SJSA1 (cell line): ENCODE measurements around the gene SMYD3. TPM values are rescaled to one million over a fixed set of nuclear protein-coding genes. Genes with fewer than 3 reads are reported as not detected.
"Not testable (repeated sequence)": the region's sequence is repeated elsewhere in the genome, so short reads cannot be mapped to it uniquely, and the experiment has no call there.

Experiments
- DNase-seq, 2 experiments: peaks; one replicate each; pipeline ENCODE4 v3.0.0-alpha.2; 2015 to 2020; ENCODE audit warnings: low spot score in 2 of 2, low read depth in 1 of 2
- H3K27ac ChIP-seq: fragments of 250-450 bp; sonication (Bioruptor Pico); 2 replicates; pipeline ENCODE4 v1.5.1; 2020; ENCODE audit warnings: mild to moderate bottlenecking, moderate library complexity
- H3K27me3 ChIP-seq: fragments of 250-450 bp; sonication (Bioruptor Pico); replicated peaks from 2 replicates; pipeline ENCODE4 v1.5.1; 2020; ENCODE audit warnings: mild to moderate bottlenecking, moderate library complexity
- H3K36me3 ChIP-seq: fragments of 250-450 bp; sonication (Bioruptor Pico); 2 replicates; pipeline ENCODE4 v1.5.1; 2020; ENCODE audit warnings: mild to moderate bottlenecking
- H3K4me1 ChIP-seq: fragments of 250-450 bp; sonication (Bioruptor Pico); replicated peaks from 2 replicates; pipeline ENCODE4 v1.6.1; 2021; ENCODE audit warnings: mild to moderate bottlenecking
- H3K4me3 ChIP-seq: fragments of 250-450 bp; sonication (Bioruptor Pico); 2 replicates; pipeline ENCODE4 v1.5.1; 2020; ENCODE audit warnings: mild to moderate bottlenecking
- H3K9me3 ChIP-seq: fragments of 250-450 bp; sonication (Bioruptor Pico); replicated peaks from 2 replicates; pipeline ENCODE4 v1.5.1; 2020; ENCODE audit warnings: mild to moderate bottlenecking
- total RNA-seq: library from RNA; depleted of rRNA; stranded (reverse); fragments of >200 nt; shearing (Covaris generic); gene quantifications from 2 replicates; pipeline ENCODE4 v1.2.3, GENCODE V29; 2014

The SMYD3 gene
- total RNA-seq, 1 experiment from 2014 or later = 38.5 TPM

GRCh38 chr1:246051909-246052518 is 455.1 kb downstream of the SMYD3 start:
- Histone ChIP-seq H3K36me3 (no peaks in the 10 kb centered on the region), H3K4me3 (no peak overlapping the region), H3K27ac (no peak overlapping the region), H3K4me1 (no peaks in the 10 kb centered on the region), H3K9me3 (no peaks in the 10 kb centered on the region), H3K27me3 (no peaks in the 10 kb centered on the region)
- DNase-seq = no peak

- DNase-seq = no peak
- no peaks in the 10 kb centered on the region for H3K36me3 ChIP-seq
These were observed 458.4 kb downstream of the SMYD3 start for GRCh38 chr1:246048693-246049092.

DNA sequence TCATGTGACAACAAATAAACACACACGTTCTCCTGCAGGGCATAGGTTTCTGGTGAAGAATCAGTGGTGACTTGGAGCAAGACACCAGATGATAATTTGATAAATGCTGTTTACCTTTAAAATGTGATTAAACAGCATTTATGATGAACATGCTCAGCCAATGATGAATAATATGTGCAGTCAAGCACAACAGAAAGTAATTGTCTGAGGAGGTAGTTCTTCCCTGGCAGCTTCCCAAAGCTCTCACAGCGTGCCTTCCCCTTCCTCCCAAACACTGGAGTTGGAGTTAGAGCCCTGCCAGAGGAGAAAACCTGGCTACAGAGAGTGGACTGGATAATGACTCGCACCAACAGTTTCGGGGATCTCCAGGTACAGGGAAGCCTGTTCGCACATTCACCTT is 463.5 kb downstream of the SMYD3 start:
- Histone ChIP-seq H3K27ac (no peak overlapping the region), H3K27me3 (no peaks in the 10 kb centered on the region), H3K9me3 (no peaks in the 10 kb centered on the region), H3K4me1 (no peaks in the 10 kb centered on the region), H3K36me3 (no peaks in the 10 kb centered on the region), H3K4me3 (no peak overlapping the region)
- no peak for DNase-seq

More at GRCh38 chr1:246048693-246049092, 458.4 kb downstream of the SMYD3 start:
- Histone ChIP-seq H3K27me3 (no peaks in the 10 kb centered on the region), H3K4me3 (no peak overlapping the region), H3K4me1 (no peaks in the 10 kb centered on the region), H3K9me3 (no peaks in the 10 kb centered on the region), H3K27ac (no peak overlapping the region)

DNA sequence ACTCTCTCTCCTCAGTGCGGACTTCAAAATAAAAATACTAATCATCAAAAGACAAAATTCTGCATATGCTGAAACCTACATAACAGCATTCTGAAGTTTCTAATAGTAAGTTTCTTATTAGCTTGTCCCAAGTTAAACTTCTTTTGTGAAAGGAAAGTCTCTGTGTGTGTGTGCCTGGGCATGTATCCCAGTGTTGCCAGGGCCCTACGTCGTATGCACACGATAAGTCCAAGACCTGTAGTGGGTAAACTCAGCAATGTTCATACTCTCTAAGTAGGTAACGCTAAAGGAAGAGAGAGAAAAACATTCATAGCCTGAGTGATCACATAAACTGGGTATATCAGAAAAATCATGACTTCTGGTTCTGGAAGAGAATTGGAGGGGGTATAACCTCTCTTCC is 465.7 kb downstream of the SMYD3 start:
- no peak for DNase-seq
- no peaks in the 10 kb centered on the region for H3K4me1 ChIP-seq
- H3K4me3 ChIP-seq = no peak overlapping the region
- no peaks in the 10 kb centered on the region for H3K9me3 ChIP-seq
- no peaks in the 10 kb centered on the region for H3K27me3 ChIP-seq
- no peak overlapping the region for H3K27ac ChIP-seq
- H3K36me3 ChIP-seq = no peaks in the 10 kb centered on the region

DNA sequence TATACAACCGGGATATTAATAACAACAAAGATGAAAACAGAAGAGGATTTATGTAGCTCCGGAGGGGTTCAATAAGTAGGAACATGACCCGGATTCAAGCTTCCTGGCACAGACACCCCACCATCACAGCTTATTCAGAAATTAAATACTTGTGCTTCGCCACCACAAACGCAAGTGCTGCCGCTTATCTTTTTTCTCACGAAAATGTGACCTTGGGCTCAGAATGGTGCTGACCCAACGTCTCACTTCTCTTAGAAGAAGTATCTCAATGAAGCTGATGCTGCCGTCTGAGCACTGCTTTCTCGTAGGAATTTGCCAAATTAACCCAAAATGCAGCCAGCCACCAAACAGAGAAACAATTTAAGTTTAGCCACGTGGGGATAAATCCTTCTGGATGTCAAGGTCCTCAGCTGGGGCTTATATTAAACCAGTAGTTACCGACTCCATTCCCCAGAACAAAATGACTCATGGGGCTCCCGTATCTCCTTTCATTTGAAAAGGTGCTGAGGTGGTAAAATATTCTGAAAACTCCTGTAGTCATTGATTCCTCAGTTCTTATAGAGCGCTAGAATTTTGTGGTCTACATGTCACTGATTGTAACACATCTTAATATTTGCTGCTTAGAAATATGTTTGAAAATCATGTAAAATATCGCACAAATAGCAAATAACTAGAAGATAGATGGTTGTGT is 466.7 kb downstream of the SMYD3 start:
- no peaks in the 10 kb centered on the region for H3K36me3 ChIP-seq
- no peaks in the 10 kb centered on the region for H3K27me3 ChIP-seq
- no peaks in the 10 kb centered on the region for H3K9me3 ChIP-seq
- no peak overlapping the region for H3K4me3 ChIP-seq
- no peak for DNase-seq
- H3K27ac ChIP-seq = no peak overlapping the region
- H3K4me1 ChIP-seq = no peaks in the 10 kb centered on the region

GRCh38 chr1:246039584-246039983 is 467.5 kb downstream of the SMYD3 start:
- H3K4me3 ChIP-seq = no peak overlapping the region
- no peak overlapping the region for H3K27ac ChIP-seq
- H3K9me3 ChIP-seq = no peaks in the 10 kb centered on the region
- H3K36me3 ChIP-seq = no peaks in the 10 kb centered on the region
- no peaks in the 10 kb centered on the region for H3K4me1 ChIP-seq
- no peak for DNase-seq
- no peaks in the 10 kb centered on the region for H3K27me3 ChIP-seq

GRCh38 chr1:246037832-246038231 is 469.2 kb downstream of the SMYD3 start:
- Histone ChIP-seq H3K4me3 (no peak overlapping the region), H3K27me3 (no peaks in the 10 kb centered on the region), H3K36me3 (no peaks in the 10 kb centered on the region), H3K4me1 (no peaks in the 10 kb centered on the region), H3K9me3 (no peaks in the 10 kb centered on the region), H3K27ac (no peak overlapping the region)
- DNase-seq = no peak

- no peaks in the 10 kb centered on the region for H3K36me3 ChIP-seq
- H3K4me1 ChIP-seq = no peaks in the 10 kb centered on the region
- no peak overlapping the region for H3K4me3 ChIP-seq
- DNase-seq = no peak
- H3K27ac ChIP-seq = no peak overlapping the region
- H3K9me3 ChIP-seq = no peaks in the 10 kb centered on the region
- no peaks in the 10 kb centered on the region for H3K27me3 ChIP-seq
These were observed 470.9 kb downstream of the SMYD3 start for GRCh38 chr1:246036175-246036574.

DNA sequence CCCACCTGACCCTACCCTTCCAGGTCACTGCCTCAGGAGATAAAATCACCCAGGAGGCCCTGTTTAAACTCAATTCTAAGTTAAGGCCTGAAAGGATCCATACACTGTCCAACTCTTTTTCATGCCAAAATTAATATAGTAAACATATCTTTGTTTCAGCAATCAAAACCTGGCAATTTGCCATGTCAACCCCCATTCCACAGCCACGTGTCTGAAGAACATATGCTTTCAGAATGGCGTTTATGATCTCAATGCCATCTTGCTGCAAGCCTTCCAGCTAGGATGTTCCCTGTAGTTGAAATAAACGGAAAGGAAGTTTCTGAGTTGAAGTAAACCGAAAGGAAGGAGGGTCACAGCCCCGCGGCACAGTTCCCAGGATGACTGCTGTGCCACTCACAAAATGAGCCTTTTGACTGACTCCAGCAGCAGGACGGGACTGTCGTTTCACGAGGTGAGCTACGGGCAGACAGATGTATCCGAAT is 472.0 kb downstream of the SMYD3 start:
- Histone ChIP-seq H3K27ac (no peak overlapping the region), H3K36me3 (no peaks in the 10 kb centered on the region), H3K27me3 (no peaks in the 10 kb centered on the region), H3K4me3 (no peak overlapping the region), H3K4me1 (no peaks in the 10 kb centered on the region), H3K9me3 (no peaks in the 10 kb centered on the region)
- DNase-seq = no peak

- no peaks in the 10 kb centered on the region for H3K9me3 ChIP-seq
- DNase-seq = no peak
- H3K27me3 ChIP-seq = no peaks in the 10 kb centered on the region
- H3K4me3 ChIP-seq = no peak overlapping the region
- H3K4me1 ChIP-seq = no peaks in the 10 kb centered on the region
- no peaks in the 10 kb centered on the region for H3K36me3 ChIP-seq
- no peak overlapping the region for H3K27ac ChIP-seq
These were observed 472.4 kb downstream of the SMYD3 start for GRCh38 chr1:246034630-246035029.

DNA sequence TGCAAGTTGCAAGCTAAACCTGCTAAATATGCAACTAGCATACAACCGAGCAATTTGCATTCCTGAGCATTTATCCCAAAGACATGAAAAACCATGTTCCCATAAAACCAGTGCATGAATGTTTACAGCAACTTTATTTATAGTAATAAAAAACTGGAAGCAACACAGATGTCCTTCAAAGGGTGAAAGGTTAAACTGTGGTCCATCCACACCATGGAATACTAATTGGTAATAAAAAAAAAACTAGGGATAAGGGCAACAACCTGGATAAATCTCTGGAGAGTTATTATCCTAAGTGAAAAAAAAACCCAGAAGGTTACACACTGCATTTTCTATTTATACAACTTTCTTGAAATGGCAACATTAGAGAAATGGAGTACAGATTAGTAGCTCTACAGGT is 474.1 kb downstream of the SMYD3 start:
- Histone ChIP-seq H3K36me3 (no peaks in the 10 kb centered on the region), H3K9me3 (no peaks in the 10 kb centered on the region), H3K4me1 (no peaks in the 10 kb centered on the region), H3K27ac (no peak overlapping the region), H3K4me3 (no peak overlapping the region), H3K27me3 (no peaks in the 10 kb centered on the region)
- no peak for DNase-seq

DNA sequence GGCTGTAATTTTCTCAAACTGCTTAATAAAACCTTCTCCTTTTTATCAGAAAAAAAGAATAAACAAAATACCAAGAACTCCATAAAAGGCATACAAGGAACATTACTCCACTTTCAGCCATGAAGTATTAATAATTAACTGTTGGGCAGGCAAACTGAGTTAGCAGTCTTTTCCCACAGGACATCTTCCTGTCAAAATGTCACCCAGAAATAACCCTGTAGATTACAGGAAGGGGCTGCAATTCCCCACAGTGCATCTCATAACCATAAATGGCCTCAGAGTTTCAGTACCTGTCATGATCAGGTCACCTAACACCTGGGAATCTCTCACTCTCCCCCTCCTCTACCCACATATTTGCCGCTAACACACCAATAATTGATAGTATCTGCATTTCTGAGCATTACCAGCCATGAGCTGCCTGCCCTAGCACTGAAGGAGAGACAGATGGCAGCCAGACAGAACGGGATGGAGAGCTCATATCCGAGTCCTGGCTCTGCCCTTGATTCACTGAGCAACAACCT is 475.0 kb downstream of the SMYD3 start:
- Histone ChIP-seq H3K27me3 (no peaks in the 10 kb centered on the region), H3K27ac (no peak overlapping the region), H3K9me3 (no peaks in the 10 kb centered on the region), H3K36me3 (no peaks in the 10 kb centered on the region), H3K4me3 (no peak overlapping the region), H3K4me1 (no peaks in the 10 kb centered on the region)
- DNase-seq = no peak

DNA sequence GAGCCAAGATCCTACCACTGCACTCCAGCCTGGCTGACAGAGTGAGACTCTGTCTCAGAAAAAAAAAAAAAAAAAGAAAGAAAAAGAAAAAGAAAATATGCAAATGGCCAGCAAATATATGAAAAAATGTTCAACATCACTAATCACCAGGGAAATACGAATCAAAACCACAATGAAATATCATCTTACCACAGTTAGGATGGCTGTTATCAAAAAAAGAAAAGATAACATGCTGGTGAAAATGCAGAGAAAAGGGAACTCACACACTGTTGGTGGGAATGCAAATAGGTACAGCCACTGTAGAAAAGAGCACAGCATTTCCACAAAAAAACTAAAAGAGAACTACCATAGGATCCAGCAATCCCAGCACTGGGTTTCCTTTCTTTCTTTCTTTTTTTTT is 477.5 kb downstream of the SMYD3 start:
- H3K27ac ChIP-seq = no peak overlapping the region
- no peaks in the 10 kb centered on the region for H3K9me3 ChIP-seq
- H3K36me3 ChIP-seq = no peaks in the 10 kb centered on the region
- H3K4me1 ChIP-seq = no peaks in the 10 kb centered on the region
- no peaks in the 10 kb centered on the region for H3K27me3 ChIP-seq
- no peak for DNase-seq
- no peak overlapping the region for H3K4me3 ChIP-seq

- not testable (repeated sequence) for DNase-seq, H3K4me1 ChIP-seq, H3K27ac ChIP-seq, H3K4me3 ChIP-seq, H3K27me3 ChIP-seq, H3K9me3 ChIP-seq, H3K36me3 ChIP-seq
These were observed 483.0 kb downstream of the SMYD3 start for GRCh38 chr1:246024118-246024517.
